Mesenchymal stem cell (in vitro differentiated cells and primary cell): ENCODE measurements around the gene NRG2.

Source experiments
- DNase-seq: peaks from one replicate; pipeline ENCODE4 v3.0.0-alpha.2; 2013
- H2AFZ ChIP-seq: one replicate; pipeline ENCODE4 v1.6.1; 2013; ENCODE audit warnings: low read depth, mild to moderate bottlenecking, control low read depth, inconsistent platforms, low read length, moderate library complexity
- H2AK5ac ChIP-seq: 2 replicates; pipeline ENCODE4 v1.6.1; 2013; ENCODE audit warnings: low read length, moderate library complexity, mild to moderate bottlenecking, inconsistent platforms; ENCODE audit not compliant: severe bottlenecking
- H2BK120ac ChIP-seq: one replicate; pipeline ENCODE4 v1.6.1; 2013; ENCODE audit warnings: low read depth, mild to moderate bottlenecking, inconsistent platforms, low read length, moderate library complexity
- H2BK12ac ChIP-seq, 2 experiments: one replicate each; pipeline ENCODE4 v1.6.1; 2013; ENCODE audit warnings: inconsistent platforms in 2 of 2, low read length in 2 of 2, mild to moderate bottlenecking in 2 of 2, moderate library complexity in 2 of 2, control low read depth in 1 of 2
- H2BK15ac ChIP-seq: one replicate; pipeline ENCODE4 v1.6.1; 2013; ENCODE audit warnings: mild to moderate bottlenecking, low read depth, inconsistent platforms; ENCODE audit not compliant: poor library complexity, severe bottlenecking
- H2BK5ac ChIP-seq: 2 replicates; pipeline ENCODE4 v1.6.1; 2013; ENCODE audit warnings: low read depth, mild to moderate bottlenecking, low read length, control low read depth, inconsistent platforms; ENCODE audit not compliant: poor library complexity, severe bottlenecking
- H3K14ac ChIP-seq, 2 experiments: one replicate each; pipeline ENCODE4 v1.6.1; 2013; ENCODE audit warnings: inconsistent platforms in 2 of 2, low read length in 2 of 2, control low read depth in 1 of 2, mild to moderate bottlenecking in 1 of 2, moderate library complexity in 1 of 2
- H3K18ac ChIP-seq, 2 experiments: one replicate each; pipeline ENCODE4 v1.6.1; 2013; ENCODE audit warnings: inconsistent platforms in 2 of 2, low read length in 2 of 2, control low read depth in 1 of 2, low read depth in 1 of 2, mild to moderate bottlenecking in 1 of 2
- H3K23ac ChIP-seq, 2 experiments: one replicate each; pipeline ENCODE4 v1.6.1; 2013; ENCODE audit warnings: inconsistent platforms in 2 of 2, low read length in 2 of 2, mild to moderate bottlenecking in 2 of 2, moderate library complexity in 2 of 2, control low read depth in 1 of 2
- H3K27ac ChIP-seq: 2 replicates; pipeline ENCODE4 v1.5.1; 2013; ENCODE audit warnings: mild to moderate bottlenecking, moderate library complexity, low read length, control low read depth, inconsistent platforms; ENCODE audit not compliant: poor library complexity, severe bottlenecking
- H3K27me3 ChIP-seq, 2 experiments: 2 replicates each; pipeline versions ENCODE4 v1.6.1 to v1.7.0; 2013; ENCODE audit warnings: low read length in 2 of 2, mild to moderate bottlenecking in 2 of 2, moderate library complexity in 2 of 2, control low read depth in 1 of 2, inconsistent platforms in 1 of 2; ENCODE audit not compliant: control insufficient read depth in 1 of 2, insufficient read depth in 1 of 2
- H3K36me3 ChIP-seq, 2 experiments: 2 replicates each; pipeline versions ENCODE4 v1.6.1 to v1.7.0; 2013; ENCODE audit warnings: low read length in 2 of 2, control low read depth in 1 of 2, inconsistent platforms in 1 of 2, low read depth in 1 of 2, mild to moderate bottlenecking in 1 of 2; ENCODE audit not compliant: insufficient read depth in 2 of 2, control insufficient read depth in 1 of 2
- H3K4ac ChIP-seq, 2 experiments: one replicate each; pipeline ENCODE4 v1.6.1; 2013; ENCODE audit warnings: inconsistent platforms in 2 of 2, low read length in 2 of 2, mild to moderate bottlenecking in 2 of 2, moderate library complexity in 2 of 2, control low read depth in 1 of 2, low read depth in 1 of 2
- H3K4me1 ChIP-seq: 2 replicates; pipeline ENCODE4 v1.6.1; 2013; ENCODE audit warnings: low read depth, low read length, control low read depth; ENCODE audit not compliant: control insufficient read depth, insufficient read depth
- H3K4me2 ChIP-seq: 2 replicates; pipeline ENCODE4 v1.6.1; 2013; ENCODE audit warnings: low read length, mild to moderate bottlenecking, inconsistent platforms; ENCODE audit not compliant: poor library complexity, severe bottlenecking
- H3K4me3 ChIP-seq, 2 experiments: 2 replicates each; pipeline versions ENCODE4 v1.5.1 to v1.7.0; 2013; ENCODE audit warnings: low read length in 2 of 2, mild to moderate bottlenecking in 2 of 2, control low read depth in 1 of 2, low read depth in 1 of 2; ENCODE audit not compliant: insufficient read depth in 1 of 2
- H3K79me1 ChIP-seq: replicated peaks from 2 replicates; pipeline ENCODE4 v1.6.1; 2013; ENCODE audit warnings: mild to moderate bottlenecking, control low read depth, low read length, inconsistent platforms; ENCODE audit not compliant: poor library complexity, severe bottlenecking
- H3K9ac ChIP-seq: 2 replicates; pipeline ENCODE4 v1.7.0; 2013; ENCODE audit warnings: mild to moderate bottlenecking, low read length, moderate library complexity
- H3K9me3 ChIP-seq: 2 replicates; pipeline ENCODE4 v1.7.0; 2013; ENCODE audit warnings: mild to moderate bottlenecking, low read length; ENCODE audit not compliant: control insufficient read depth
- H4K8ac ChIP-seq: one replicate; pipeline ENCODE4 v1.6.1; 2013; ENCODE audit warnings: inconsistent platforms, mild to moderate bottlenecking, low read length, moderate library complexity
- H4K91ac ChIP-seq: one replicate; pipeline ENCODE4 v1.6.1; 2013; ENCODE audit warnings: mild to moderate bottlenecking, low read length, inconsistent platforms
- WGBS: methylation state at CpG from one replicate; pipeline ENCODE4 v1.1.7; 2013; ENCODE audit warnings: mixed read lengths; 5-methylcytosine and 5-hydroxymethylcytosine counted together

NRG2 gene

DNA sequence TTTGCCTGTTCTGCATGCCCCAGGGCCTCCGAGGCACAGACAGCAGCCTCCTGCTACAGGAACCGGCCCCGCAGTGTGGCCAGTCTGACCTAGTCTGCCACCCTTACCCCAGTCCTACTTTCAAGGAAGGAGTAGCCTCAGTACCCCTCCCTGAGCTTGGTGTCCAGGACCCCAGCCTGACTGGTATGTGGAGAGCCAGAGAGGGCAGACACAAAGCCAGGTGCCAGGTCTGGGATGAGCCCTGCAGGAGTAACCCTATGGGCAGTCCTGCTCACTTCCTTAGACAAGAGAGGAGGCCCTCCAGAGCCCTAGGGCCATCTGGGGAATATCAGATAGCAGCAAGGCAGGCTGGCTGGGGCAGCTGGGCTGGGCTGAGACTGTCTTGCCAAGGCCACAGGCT is 67.8 kb downstream of the NRG2 start:
- WGBS, result 85% methylated on average over 3 of the region's 3 CpGs
- no peak overlapping the region for H4K8ac ChIP-seq
- no peak for DNase-seq
- no peak overlapping the region for H2BK15ac ChIP-seq
- H3K36me3 ChIP-seq, result no peaks in the 10 kb centered on the region
- no peak overlapping the region for H2BK12ac ChIP-seq
- no peak overlapping the region for H3K4ac ChIP-seq
- no peak overlapping the region for H3K4me3 ChIP-seq
- H2BK5ac ChIP-seq, result no peak overlapping the region
- H3K23ac ChIP-seq, result no peak overlapping the region
- H2AFZ ChIP-seq, result no peak overlapping the region
- H3K14ac ChIP-seq, result no peak overlapping the region
- H3K18ac ChIP-seq, result no peak overlapping the region
- H3K79me1 ChIP-seq, result no peaks in the 10 kb centered on the region
- peaks cover 0 to 33% of the 10 kb centered on the region in 2 experiments for H3K27me3 ChIP-seq
- no peak overlapping the region for H3K9ac ChIP-seq
- H3K9me3 ChIP-seq, result no peaks in the 10 kb centered on the region
- no peak overlapping the region for H4K91ac ChIP-seq
- H2BK120ac ChIP-seq, result no peak overlapping the region
- H2AK5ac ChIP-seq, result no peak overlapping the region
- H3K27ac ChIP-seq, result no peak overlapping the region
- no peaks in the 10 kb centered on the region for H3K4me1 ChIP-seq
- H3K4me2 ChIP-seq, result no peak overlapping the region

DNA sequence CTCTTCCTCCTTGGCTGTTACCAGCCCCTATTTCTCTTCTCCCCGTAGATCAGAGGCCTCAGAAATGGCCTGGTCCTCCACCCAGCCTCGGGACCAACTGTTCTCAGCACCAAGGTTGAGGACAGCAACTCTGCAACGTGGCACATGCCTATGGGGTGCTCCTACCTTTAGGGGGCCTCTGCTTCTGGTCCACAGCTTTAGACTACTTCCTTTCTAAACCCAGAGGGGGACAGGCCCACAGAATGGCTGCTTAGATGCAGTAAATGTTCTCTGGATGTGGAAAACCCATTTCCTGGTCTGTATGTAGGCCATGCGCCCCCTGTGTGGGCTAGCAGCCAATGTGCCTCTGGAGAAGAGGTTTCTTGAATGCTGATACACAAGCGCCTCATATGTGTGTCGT is 68.4 kb downstream of the NRG2 start:
- H3K4me2 ChIP-seq, result no peak overlapping the region
- H3K14ac ChIP-seq, result no peak overlapping the region
- no peak overlapping the region for H2BK120ac ChIP-seq
- no peak overlapping the region for H3K4ac ChIP-seq
- H2AFZ ChIP-seq, result no peak overlapping the region
- no peak overlapping the region for H2AK5ac ChIP-seq
- no peaks in the 10 kb centered on the region for H3K36me3 ChIP-seq
- peak; percentile 11 for DNase-seq
- H3K18ac ChIP-seq, result no peak overlapping the region
- H3K79me1 ChIP-seq, result no peaks in the 10 kb centered on the region
- H3K27ac ChIP-seq, result no peak overlapping the region
- no peak overlapping the region for H4K91ac ChIP-seq
- no peaks in the 10 kb centered on the region for H3K4me1 ChIP-seq
- no peak overlapping the region for H3K4me3 ChIP-seq
- no peak overlapping the region for H3K9ac ChIP-seq
- WGBS, result 69% methylated on average over 6 of the region's 6 CpGs
- H4K8ac ChIP-seq, result no peak overlapping the region
- peaks cover 0 to 27% of the 10 kb centered on the region in 2 experiments for H3K27me3 ChIP-seq
- no peak overlapping the region for H3K23ac ChIP-seq
- H2BK15ac ChIP-seq, result no peak overlapping the region
- H2BK5ac ChIP-seq, result no peak overlapping the region
- no peaks in the 10 kb centered on the region for H3K9me3 ChIP-seq
- H2BK12ac ChIP-seq, result no peak overlapping the region

DNA sequence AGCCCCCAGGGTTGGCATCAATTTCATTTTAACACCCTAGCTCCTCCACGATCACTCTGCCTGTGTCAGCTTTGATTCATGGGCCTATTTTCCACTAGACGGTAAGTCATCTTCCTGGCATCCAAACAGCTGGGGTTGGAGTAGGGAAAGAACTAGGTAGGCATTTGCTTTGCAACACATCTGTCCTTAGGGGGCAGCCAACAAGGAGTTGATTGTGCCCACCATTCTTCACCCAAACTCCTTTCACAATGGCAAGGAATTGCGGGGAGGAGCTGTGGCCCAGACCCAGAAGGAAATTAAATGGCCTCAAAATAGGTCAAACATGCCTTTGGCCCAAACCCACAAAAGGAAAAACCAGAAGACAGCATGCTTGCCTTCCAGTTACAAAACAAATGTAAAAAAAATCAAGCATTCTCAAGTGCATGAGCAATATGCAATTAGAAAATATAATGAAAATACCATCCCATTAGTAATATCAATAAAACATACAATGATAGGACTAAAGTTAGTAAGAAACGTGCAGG is 71.8 kb downstream of the NRG2 start:
- H2BK120ac ChIP-seq, result no peak overlapping the region
- no peak for DNase-seq
- H2BK5ac ChIP-seq, result no peak overlapping the region
- no peak overlapping the region for H3K27ac ChIP-seq
- H3K4me1 ChIP-seq, result no peaks in the 10 kb centered on the region
- no peak overlapping the region for H2BK15ac ChIP-seq
- no peaks in the 10 kb centered on the region for H3K36me3 ChIP-seq
- 89% methylated on average over 3 of the region's 4 CpGs for WGBS
- no peak overlapping the region for H3K14ac ChIP-seq
- no peak overlapping the region for H3K9ac ChIP-seq
- no peak overlapping the region for H3K4me3 ChIP-seq
- H3K27me3 ChIP-seq, result peaks cover 9 to 28% of the 10 kb centered on the region in 2 experiments
- no peak overlapping the region for H2AK5ac ChIP-seq
- H3K4me2 ChIP-seq, result no peak overlapping the region
- H3K79me1 ChIP-seq, result no peaks in the 10 kb centered on the region
- no peak overlapping the region for H4K8ac ChIP-seq
- no peaks in the 10 kb centered on the region for H3K9me3 ChIP-seq
- no peak overlapping the region for H2AFZ ChIP-seq
- no peak overlapping the region for H2BK12ac ChIP-seq
- H3K18ac ChIP-seq, result no peak overlapping the region
- no peak overlapping the region for H4K91ac ChIP-seq
- H3K4ac ChIP-seq, result no peak overlapping the region
- no peak overlapping the region for H3K23ac ChIP-seq

DNA sequence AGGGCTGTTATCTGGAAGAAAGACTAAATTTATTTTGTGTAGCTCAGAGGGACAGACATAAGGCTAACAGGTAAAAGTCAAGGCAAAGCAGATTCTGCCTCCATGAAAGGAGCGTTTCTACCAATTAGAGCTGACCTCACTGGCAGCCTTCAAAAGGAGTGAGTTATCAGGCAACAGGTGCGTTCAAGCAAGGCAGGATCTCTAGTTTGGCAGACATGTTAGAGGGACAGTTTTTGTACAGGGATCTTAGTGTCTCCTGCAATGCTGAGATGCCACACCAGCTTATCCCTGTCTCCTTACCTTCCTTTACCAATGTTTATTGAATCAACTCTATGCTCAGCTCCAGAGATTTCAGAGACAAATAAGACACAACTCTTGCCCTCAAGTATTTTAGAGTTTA is 73.8 kb downstream of the NRG2 start:
- 93% methylated on average over 2 of the region's 2 CpGs for WGBS
- no peak overlapping the region for H3K18ac ChIP-seq

More for the DNA sequence above, 73.8 kb downstream of the NRG2 start:
- Histone ChIP-seq H3K4me2 (no peak overlapping the region), H3K79me1 (no peaks in the 10 kb centered on the region), H2AK5ac (no peak overlapping the region), H2BK120ac (no peak overlapping the region), H2BK12ac (no peak overlapping the region), H3K4ac (no peak overlapping the region), H3K36me3 (no peaks in the 10 kb centered on the region), H4K8ac (no peak overlapping the region), H3K27ac (no peak overlapping the region), H2BK5ac (no peak overlapping the region), H2BK15ac (no peak overlapping the region), H3K27me3 (peaks cover 19 to 42% of the 10 kb centered on the region in 2 experiments), H3K23ac (no peak overlapping the region), H3K4me1 (no peaks in the 10 kb centered on the region), H4K91ac (no peak overlapping the region), H2AFZ (no peak overlapping the region), H3K14ac (no peak overlapping the region), H3K9me3 (no peaks in the 10 kb centered on the region), H3K4me3 (no peak overlapping the region), H3K9ac (no peak overlapping the region)
- DNase-seq, result no peak
